A549 (cell line): Measurements from ENCODE around the gene LDLRAD4. TPM values are rescaled to one million over a fixed set of nuclear protein-coding genes. Genes with fewer than 3 reads are reported as not detected.

Source experiments
- ATAC-seq, 2 experiments: fragments of 200-7000 bp in 1 of 2; fragments of >200 bp in 1 of 2; cut with Nextera tagmentation in 1 of 2; cut with Tn5 transposase in 1 of 2; 3 replicates each; pipeline versions ENCODE4 v1.8.0 to v1.9.1; 2018 to 2020; ENCODE audit warnings: mild to moderate bottlenecking in 1 of 2, moderate library complexity in 1 of 2
- CTCF ChIA-PET: fragments of 300-600 bp; sonication (Branson Sonifier 250); formaldehyde crosslinking; extraction: SDS; loops from one replicate; lab custom pipeline; 2021; ENCODE audit warnings: antibody characterized with exemption, inconsistent platforms; lab: Yijun Ruan, JAX
- POLR2A ChIA-PET: fragments of 350-600 bp; formaldehyde crosslinking; extraction: SDS; loops from one replicate; lab custom pipeline; 2021; ENCODE audit warnings: antibody characterized with exemption, inconsistent platforms; lab: Yijun Ruan, JAX
- DNase-seq, 2 experiments: peaks; one replicate each; pipeline versions ENCODE4 v3.0.0 to v3.0.0-alpha.2; 2011 to 2016; ENCODE audit warnings: low read depth in 1 of 2, low spot score in 1 of 2
- FAIRE-seq: peaks from 2 replicates; lab custom pipeline; 2011; peaks lifted over from hg19 to GRCh38; lab: Jason Lieb, UNC
- H3K27ac ChIP-seq, 2 experiments: fragments of >200 bp; sonication (Bioruptor Twin); formaldehyde crosslinking; 3 replicates each; pipeline ENCODE4 v1.5.1; 2016 to 2017
- H3K4me1 ChIP-seq: fragments of >200 bp; sonication (Bioruptor Twin); formaldehyde crosslinking; 3 replicates; pipeline ENCODE4 v1.6.1; 2016
- H3K4me2 ChIP-seq: fragments of >200 bp; sonication (Bioruptor Twin); formaldehyde crosslinking; 3 replicates; pipeline ENCODE4 v1.6.1; 2016
- H3K4me3 ChIP-seq: fragments of >200 bp; sonication (Bioruptor Twin); formaldehyde crosslinking; 3 replicates; pipeline ENCODE4 v1.5.1; 2016
- H3K9me3 ChIP-seq: fragments of >200 bp; sonication (Bioruptor Twin); formaldehyde crosslinking; 3 replicates; pipeline ENCODE4 v1.6.1; 2016
- ATOH8 ChIP-seq: fragments of 250-450 bp; sonication (Bioruptor Pico); IDR thresholded peaks from 2 replicates; pipeline ENCODE4 v1.5.0; 2020; ENCODE audit warnings: low read depth, mild to moderate bottlenecking, moderate library complexity
- CTCF ChIP-seq: fragments of >200 bp; sonication (Bioruptor Twin); formaldehyde crosslinking; IDR thresholded peaks from 3 replicates; pipeline ENCODE4 v1.5.1; 2016
- E2F6 ChIP-seq: IDR thresholded peaks from 2 replicates; pipeline ENCODE4 v1.6.1; 2012; ENCODE audit warnings: low read depth, borderline replicate concordance
- ESRRA ChIP-seq: fragments of 150-350 bp; IDR thresholded peaks from 2 replicates; pipeline ENCODE4 v1.6.1; 2014; ENCODE audit warnings: mild to moderate bottlenecking, low read length, borderline replicate concordance
- FOSB ChIP-seq: fragments of 250-450 bp; sonication (Bioruptor Pico); IDR thresholded peaks from 2 replicates; pipeline ENCODE4 v1.5.0; 2020; ENCODE audit warnings: mild to moderate bottlenecking, moderate library complexity
- HES2 ChIP-seq: fragments of >200 bp; sonication (Bioruptor Twin); formaldehyde crosslinking; IDR thresholded peaks from 2 replicates; pipeline ENCODE4 v1.6.1; 2016
- HOXA7 ChIP-seq: fragments of 250-450 bp; sonication (Bioruptor Pico); IDR thresholded peaks from 2 replicates; pipeline ENCODE4 v1.5.0; 2020; ENCODE audit warnings: mild to moderate bottlenecking, moderate library complexity
- KDM5A ChIP-seq: fragments of 200-600 bp; sonication (generic); IDR thresholded peaks from 2 replicates; pipeline ENCODE4 v1.6.1; 2016; ENCODE audit warnings: antibody characterized with exemption, mild to moderate bottlenecking
- MAX ChIP-seq: IDR thresholded peaks from 2 replicates; pipeline ENCODE4 v1.6.1; 2012
- RAD21 ChIP-seq, 2 experiments: fragments of >200 bp in 1 of 2; sonication (Bioruptor Twin) in 1 of 2; formaldehyde crosslinking in 1 of 2; IDR thresholded peaks in 1 of 2; conservative IDR thresholded peaks in 1 of 2; 2 replicates in 1 of 2; 3 replicates in 1 of 2; pipeline ENCODE4 v1.6.1; 2012 to 2018; ENCODE audit warnings: inconsistent platforms in 1 of 2
- REST ChIP-seq: fragments of 200-600 bp; sonication (generic); IDR thresholded peaks from 2 replicates; pipeline ENCODE4 v1.6.1; 2016; ENCODE audit warnings: antibody characterized with exemption, mild to moderate bottlenecking, moderate library complexity
- RFX5 ChIP-seq: fragments of 450-650 bp; IDR thresholded peaks from 2 replicates; pipeline ENCODE4 v1.7.1; 2014; ENCODE audit warnings: antibody characterized with exemption, mild to moderate bottlenecking, moderate library complexity
- RNF2 ChIP-seq: fragments of 200-600 bp; sonication (generic); IDR thresholded peaks from 2 replicates; pipeline ENCODE4 v1.6.1; 2016; ENCODE audit warnings: low read depth, mild to moderate bottlenecking, antibody characterized with exemption, moderate library complexity, borderline replicate concordance
- SMC3 ChIP-seq: fragments of >200 bp; sonication (Bioruptor Twin); formaldehyde crosslinking; IDR thresholded peaks from 3 replicates; pipeline ENCODE4 v1.6.1; 2018; ENCODE audit warnings: inconsistent platforms
- TP53 ChIP-seq: fragments of 250-450 bp; sonication (Bioruptor Pico); IDR thresholded peaks from 2 replicates; pipeline ENCODE4 v1.5.0; 2021; ENCODE audit warnings: mild to moderate bottlenecking, moderate library complexity
- WGBS: methylation state at CpG from one replicate; pipeline ENCODE4 v1.1.6; 2017; ENCODE audit errors: missing lambda C conversion rate; 5-methylcytosine and 5-hydroxymethylcytosine counted together
- polyA plus RNA-seq, 4 experiments: library from polyadenylated mRNA; depleted of rRNA in 3 of 4; stranded (reverse); fragments of >200 nt; fragmentation: RNase III in 1 of 4; extraction: RNeasy Plus Mini Kit Qiagen cat#74134 plus additional on column Dnase treatment in 1 of 4; gene quantifications; 2 replicates in 3 of 4; 3 replicates in 1 of 4; pipeline ENCODE4 v1.2.3, GENCODE V29; 2011 to 2017

Gene LDLRAD4
- polyA plus RNA-seq, 2 of the 4 experiments (the other 2 are of a cell fraction), result 5.2 to 7.6 TPM

DNA sequence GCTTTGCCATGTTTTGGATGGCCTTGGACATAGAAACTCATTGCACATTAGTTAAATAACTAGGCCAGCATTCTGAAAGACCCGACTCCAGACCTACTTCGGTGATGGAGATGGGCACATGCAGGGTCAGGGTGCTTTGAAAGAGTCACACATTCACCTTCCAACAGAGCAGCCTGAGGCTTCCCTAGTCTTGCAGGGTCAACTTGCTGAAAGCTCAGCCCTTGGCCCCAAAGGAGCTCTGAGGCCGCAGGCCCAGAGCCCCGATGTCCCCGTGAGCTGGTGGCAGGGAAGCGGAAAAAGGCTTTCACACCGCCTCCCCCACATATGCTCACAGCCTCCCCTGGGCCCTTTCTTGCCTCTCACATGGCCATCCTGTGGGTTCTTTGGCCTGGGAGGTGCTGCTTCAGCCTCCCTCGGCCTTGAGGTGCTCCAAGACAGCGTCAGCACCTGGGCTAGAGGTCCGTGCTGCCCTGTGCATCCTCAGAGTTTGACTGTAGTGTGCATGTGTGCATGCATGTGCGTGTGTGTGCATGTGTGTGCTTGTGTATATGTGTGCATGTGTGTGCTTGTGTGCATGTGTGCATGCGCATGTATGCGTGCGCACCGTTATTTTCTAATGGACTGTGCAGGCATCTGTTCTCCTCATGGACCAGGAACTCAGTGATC, 21.6 kb downstream of the LDLRAD4 start:
- ATAC-seq (no peak), DNase-seq (no peak), FAIRE-seq (no peak)
- TF ChIP-seq ATOH8, result no peak
- no peak for TF ChIP-seq HES2
- no peak for TF ChIP-seq KDM5A
- TF ChIP-seq FOSB, result no peak
- TF ChIP-seq CTCF, result no peak
- no peak for TF ChIP-seq RAD21 (conservative IDR thresholded peaks at IDR 0.05 in 1 of 2, IDR thresholded peaks at IDR 0.05 in 1 of 2)
- TF ChIP-seq MAX, result no peak
- no peak for TF ChIP-seq TP53 (CRISPR knock-in tag)
- TF ChIP-seq RFX5, result no peak
- TF ChIP-seq REST, result no peak
- TF ChIP-seq HOXA7 (CRISPR knock-in tag), result no peak
- no peak for TF ChIP-seq SMC3
- Histone ChIP-seq H3K9me3 (no peaks in the 10 kb centered on the region), H3K4me3 (no peak overlapping the region), H3K4me1 (0 out of 3 replicates have a peak, but pooled peaks cover 3% of the 10 kb centered on the region), H3K27ac (no peak overlapping the region), H3K4me2 (no peak overlapping the region)
- POLR2A ChIA-PET, result no interaction called here
- CTCF ChIA-PET, result interaction anchor here (0.7 to 1.1 kb wide), 2 partner anchors 11 to 32 kb away, joined by 3 read pairs; no protein-coding TSS in a partner anchor
- WGBS, result 90% methylated on average over 15 of the region's 15 CpGs

- WGBS, result 86% methylated on average over 30 of the region's 31 CpGs
These were observed 22.7 kb downstream of the LDLRAD4 start for GRCh38 chr18:13241083-13241892.

More at GRCh38 chr18:13241083-13241892, 22.7 kb downstream of the LDLRAD4 start:
- TF ChIP-seq HES2, result no peak
- no peak for TF ChIP-seq KDM5A
- TF ChIP-seq ESRRA, result no peak
- no peak for TF ChIP-seq E2F6
- TF ChIP-seq RNF2, result no peak
- no peak overlapping the region for H3K4me3 ChIP-seq
- ATAC-seq (no peak), FAIRE-seq (no peak), DNase-seq (no peak)
- H3K4me2 ChIP-seq, result no peak overlapping the region
- ChIA-PET CTCF (interaction anchor here (1.1 kb wide), 1 partner anchor 31 kb away, joined by 3 read pairs; no protein-coding TSS in a partner anchor), POLR2A (no interaction called here)
- no peaks in the 10 kb centered on the region for H3K9me3 ChIP-seq
- no peaks in the 10 kb centered on the region for H3K4me1 ChIP-seq
- H3K27ac ChIP-seq, result no peak overlapping the region
